K562 (cell line): ENCODE data around the gene MYL6B. TPM values are rescaled to one million over a fixed set of nuclear protein-coding genes. Genes with fewer than 3 reads are reported as not detected.

ENCODE experiments used
- ASH1L ChIP-seq: fragments of 450-650 bp; IDR thresholded peaks from 2 replicates; pipeline ENCODE4 v1.6.1; 2018; ENCODE audit warnings: borderline replicate concordance, mild to moderate bottlenecking, low read depth; ENCODE audit not compliant: partially characterized antibody
- CTCF ChIP-seq, 3 experiments: IDR thresholded peaks in 2 of 3; conservative IDR thresholded peaks in 1 of 3; 2 replicates each; pipeline ENCODE4 v1.5.1; 2011 to 2012; ENCODE audit warnings: low read length in 3 of 3, mild to moderate bottlenecking in 3 of 3, control low read depth in 2 of 3, improper control_type of control experiment in 1 of 3, inconsistent platforms in 1 of 3, low read depth in 1 of 3, mixed read lengths in 1 of 3, moderate library complexity in 1 of 3; ENCODE audit not compliant: insufficient read depth in 2 of 3
- FOXK1 ChIP-seq: sonication (generic); formaldehyde crosslinking; IDR thresholded peaks from 2 replicates; pipeline ENCODE4 v1.8.0; 2022; ENCODE audit warnings: missing genetic modification reagents, mild to moderate bottlenecking, borderline replicate concordance
- MAX ChIP-seq: sonication (generic); formaldehyde crosslinking; IDR thresholded peaks from 2 replicates; pipeline ENCODE4 v1.9.0; 2022; ENCODE audit warnings: mild to moderate bottlenecking, missing genetic modification reagents
- MED1 ChIP-seq: sonication (generic); formaldehyde crosslinking; IDR thresholded peaks from 2 replicates; pipeline ENCODE4 v1.8.1; 2023; ENCODE audit warnings: missing genetic modification reagents, borderline replicate concordance
- RFX1 ChIP-seq: fragments of 450-650 bp; IDR thresholded peaks from 2 replicates; pipeline ENCODE4 v1.6.1; 2016; ENCODE audit warnings: mild to moderate bottlenecking, moderate library complexity
- RNF2 ChIP-seq: sonication (generic); IDR thresholded peaks from 2 replicates; pipeline ENCODE4 v1.6.1; 2016
- SMARCA4 ChIP-seq: fragments of 450-650 bp; IDR thresholded peaks from 2 replicates; pipeline ENCODE4 v1.6.1; 2016
- ZNF395 ChIP-seq: fragments of 200-800 bp; sonication (Bioruptor generic); IDR thresholded peaks from 2 replicates; pipeline ENCODE4 v1.6.1; 2017; ENCODE audit warnings: missing genetic modification characterization, missing compliant biosample characterization
- ZNF717 ChIP-seq: fragments of 250-450 bp; sonication (Bioruptor Pico); IDR thresholded peaks from 2 replicates; pipeline ENCODE4 v1.5.0; 2021
- polyA plus RNA-seq, 8 experiments: library from polyadenylated mRNA; depleted of rRNA in 4 of 8; stranded (reverse) in 5 of 8; unstranded in 3 of 8; fragments of >200 nt; fragmentation: Nextera tagmentation in 2 of 8; fragmentation: Illumina TruSeq in 1 of 8; extraction: Ambion mirVana in 2 of 8; extraction: Trizol in 1 of 8; gene quantifications; 2 replicates each; pipeline versions ENCODE4 v1.2.1 to v1.2.3, GENCODE V29; 2011 to 2014; ENCODE audit warnings: inconsistent platforms in 1 of 8, missing spikeins in 1 of 8
- total RNA-seq, 7 experiments: library from RNA; depleted of rRNA in 6 of 7; stranded (reverse); fragments of >200 nt in 6 of 7; fragmentation: Illumina TruSeq in 2 of 7; extraction: Trizol in 2 of 7; gene quantifications; 2 replicates each; pipeline versions ENCODE4 v1.2.1 to v1.2.3, GENCODE V29; 2011 to 2021; ENCODE audit warnings: low replicate concordance in 1 of 7
- TF ChIP-seq, protein P1 (sequence below): sonication (generic); formaldehyde crosslinking; IDR thresholded peaks from 2 replicates; pipeline ENCODE4 v1.8.0; 2022; ENCODE audit warnings: mild to moderate bottlenecking, missing genetic modification reagents
- TF ChIP-seq, protein P2 (sequence below), 2 experiments: fragments of 450-650 bp in 1 of 2; IDR thresholded peaks; 2 replicates each; pipeline ENCODE4 v1.6.1; 2011 to 2017; ENCODE audit warnings: low read depth in 2 of 2, antibody characterized with exemption in 1 of 2, borderline replicate concordance in 1 of 2, low read length in 1 of 2, mild to moderate bottlenecking in 1 of 2, mixed read lengths in 1 of 2; ENCODE audit not compliant: control insufficient read depth in 1 of 2
- TF ChIP-seq, protein P3 (sequence below): sonication (generic); formaldehyde crosslinking; IDR thresholded peaks from 2 replicates; pipeline ENCODE4 v1.8.0; 2023; ENCODE audit warnings: missing genetic modification reagents, mild to moderate bottlenecking, borderline replicate concordance

Gene MYL6B
- total and polyA plus RNA-seq, 9 of the 15 experiments (the other 6 are each of a cell fraction or from before 2014, with no cell fraction given): 42.8 to 77.3 (median 68.6) TPM

DNA sequence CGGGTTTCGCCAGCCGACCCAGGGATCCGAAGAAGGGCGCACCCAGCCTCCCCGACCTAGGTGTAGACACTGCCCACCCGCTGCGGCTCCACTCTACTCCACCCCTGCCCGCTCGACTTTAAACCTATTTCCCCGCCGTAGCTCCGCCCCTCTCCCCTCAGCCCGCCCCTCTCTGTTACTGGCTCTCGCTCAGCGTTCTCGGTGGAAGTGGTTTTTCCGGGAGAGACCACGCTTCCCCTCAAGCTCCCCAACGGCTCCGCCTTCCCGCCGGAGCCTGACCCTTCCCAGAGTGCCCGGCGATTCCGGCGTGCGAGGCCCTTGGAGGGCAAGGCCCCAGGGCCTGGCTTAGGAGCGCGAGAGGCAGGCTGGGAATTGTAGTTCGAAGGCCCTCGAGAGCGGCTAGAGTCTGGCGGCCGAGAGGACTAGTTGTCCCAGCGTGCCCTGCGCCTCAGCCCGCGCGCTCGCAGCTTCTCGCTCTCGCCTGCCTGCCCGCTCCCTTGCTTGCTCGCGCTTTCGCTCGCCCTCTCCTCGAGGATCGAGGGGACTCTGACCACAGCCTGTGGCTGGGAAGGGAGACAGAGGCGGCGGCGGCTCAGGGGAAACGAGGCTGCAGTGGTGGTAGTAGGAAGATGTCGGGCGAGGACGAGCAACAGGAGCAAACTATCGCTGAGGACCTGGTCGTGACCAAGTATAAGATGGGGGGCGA is 48.1 kb upstream of the MYL6B start, which contains the start of gene PA2G4 (continued):
- TF ChIP-seq CTCF (IDR thresholded peaks at IDR 0.05 in 2 of 3, conservative IDR thresholded peaks at IDR 0.05 in 1 of 3; ENCODE audit: insufficient read depth in 2 of 3, low read depth in 1 of 3, low read length in 3 of 3) (no peak; a peak in 1 of 6 replicates), SMARCA4 (no peak; the same call in 1 of the 2 replicates), MAX (peak; percentile 94), ASH1L (no peak), RNF2 (peak; percentile 85), FOXK1 (CRISPR knock-in tag) (no peak), MED1 (CRISPR knock-in tag) (no peak), ZNF395 (CRISPR knock-in tag) (peak; percentile 75), RFX1 (no peak), ZNF717 (CRISPR knock-in tag) (no peak)
- TF ChIP-seq, protein P1, sequence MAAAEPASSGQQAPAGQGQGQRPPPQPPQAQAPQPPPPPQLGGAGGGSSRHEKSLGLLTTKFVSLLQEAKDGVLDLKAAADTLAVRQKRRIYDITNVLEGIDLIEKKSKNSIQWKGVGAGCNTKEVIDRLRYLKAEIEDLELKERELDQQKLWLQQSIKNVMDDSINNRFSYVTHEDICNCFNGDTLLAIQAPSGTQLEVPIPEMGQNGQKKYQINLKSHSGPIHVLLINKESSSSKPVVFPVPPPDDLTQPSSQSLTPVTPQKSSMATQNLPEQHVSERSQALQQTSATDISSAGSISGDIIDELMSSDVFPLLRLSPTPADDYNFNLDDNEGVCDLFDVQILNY (CRISPR knock-in tag): 0 out of 2 replicates have a peak, but pooled peaks have one; percentile 42
- TF ChIP-seq, protein P2, sequence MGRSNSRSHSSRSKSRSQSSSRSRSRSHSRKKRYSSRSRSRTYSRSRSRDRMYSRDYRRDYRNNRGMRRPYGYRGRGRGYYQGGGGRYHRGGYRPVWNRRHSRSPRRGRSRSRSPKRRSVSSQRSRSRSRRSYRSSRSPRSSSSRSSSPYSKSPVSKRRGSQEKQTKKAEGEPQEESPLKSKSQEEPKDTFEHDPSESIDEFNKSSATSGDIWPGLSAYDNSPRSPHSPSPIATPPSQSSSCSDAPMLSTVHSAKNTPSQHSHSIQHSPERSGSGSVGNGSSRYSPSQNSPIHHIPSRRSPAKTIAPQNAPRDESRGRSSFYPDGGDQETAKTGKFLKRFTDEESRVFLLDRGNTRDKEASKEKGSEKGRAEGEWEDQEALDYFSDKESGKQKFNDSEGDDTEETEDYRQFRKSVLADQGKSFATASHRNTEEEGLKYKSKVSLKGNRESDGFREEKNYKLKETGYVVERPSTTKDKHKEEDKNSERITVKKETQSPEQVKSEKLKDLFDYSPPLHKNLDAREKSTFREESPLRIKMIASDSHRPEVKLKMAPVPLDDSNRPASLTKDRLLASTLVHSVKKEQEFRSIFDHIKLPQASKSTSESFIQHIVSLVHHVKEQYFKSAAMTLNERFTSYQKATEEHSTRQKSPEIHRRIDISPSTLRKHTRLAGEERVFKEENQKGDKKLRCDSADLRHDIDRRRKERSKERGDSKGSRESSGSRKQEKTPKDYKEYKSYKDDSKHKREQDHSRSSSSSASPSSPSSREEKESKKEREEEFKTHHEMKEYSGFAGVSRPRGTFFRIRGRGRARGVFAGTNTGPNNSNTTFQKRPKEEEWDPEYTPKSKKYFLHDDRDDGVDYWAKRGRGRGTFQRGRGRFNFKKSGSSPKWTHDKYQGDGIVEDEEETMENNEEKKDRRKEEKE (IDR thresholded peaks at IDR 0.05; ENCODE audit: borderline replicate concordance in 1 of 2, control insufficient read depth in 1 of 2, low read depth in 2 of 2, low read length in 1 of 2): peak in 1 of 2 experiments; percentile 72; a peak in 1 of 4 replicates
- TF ChIP-seq, protein P3, sequence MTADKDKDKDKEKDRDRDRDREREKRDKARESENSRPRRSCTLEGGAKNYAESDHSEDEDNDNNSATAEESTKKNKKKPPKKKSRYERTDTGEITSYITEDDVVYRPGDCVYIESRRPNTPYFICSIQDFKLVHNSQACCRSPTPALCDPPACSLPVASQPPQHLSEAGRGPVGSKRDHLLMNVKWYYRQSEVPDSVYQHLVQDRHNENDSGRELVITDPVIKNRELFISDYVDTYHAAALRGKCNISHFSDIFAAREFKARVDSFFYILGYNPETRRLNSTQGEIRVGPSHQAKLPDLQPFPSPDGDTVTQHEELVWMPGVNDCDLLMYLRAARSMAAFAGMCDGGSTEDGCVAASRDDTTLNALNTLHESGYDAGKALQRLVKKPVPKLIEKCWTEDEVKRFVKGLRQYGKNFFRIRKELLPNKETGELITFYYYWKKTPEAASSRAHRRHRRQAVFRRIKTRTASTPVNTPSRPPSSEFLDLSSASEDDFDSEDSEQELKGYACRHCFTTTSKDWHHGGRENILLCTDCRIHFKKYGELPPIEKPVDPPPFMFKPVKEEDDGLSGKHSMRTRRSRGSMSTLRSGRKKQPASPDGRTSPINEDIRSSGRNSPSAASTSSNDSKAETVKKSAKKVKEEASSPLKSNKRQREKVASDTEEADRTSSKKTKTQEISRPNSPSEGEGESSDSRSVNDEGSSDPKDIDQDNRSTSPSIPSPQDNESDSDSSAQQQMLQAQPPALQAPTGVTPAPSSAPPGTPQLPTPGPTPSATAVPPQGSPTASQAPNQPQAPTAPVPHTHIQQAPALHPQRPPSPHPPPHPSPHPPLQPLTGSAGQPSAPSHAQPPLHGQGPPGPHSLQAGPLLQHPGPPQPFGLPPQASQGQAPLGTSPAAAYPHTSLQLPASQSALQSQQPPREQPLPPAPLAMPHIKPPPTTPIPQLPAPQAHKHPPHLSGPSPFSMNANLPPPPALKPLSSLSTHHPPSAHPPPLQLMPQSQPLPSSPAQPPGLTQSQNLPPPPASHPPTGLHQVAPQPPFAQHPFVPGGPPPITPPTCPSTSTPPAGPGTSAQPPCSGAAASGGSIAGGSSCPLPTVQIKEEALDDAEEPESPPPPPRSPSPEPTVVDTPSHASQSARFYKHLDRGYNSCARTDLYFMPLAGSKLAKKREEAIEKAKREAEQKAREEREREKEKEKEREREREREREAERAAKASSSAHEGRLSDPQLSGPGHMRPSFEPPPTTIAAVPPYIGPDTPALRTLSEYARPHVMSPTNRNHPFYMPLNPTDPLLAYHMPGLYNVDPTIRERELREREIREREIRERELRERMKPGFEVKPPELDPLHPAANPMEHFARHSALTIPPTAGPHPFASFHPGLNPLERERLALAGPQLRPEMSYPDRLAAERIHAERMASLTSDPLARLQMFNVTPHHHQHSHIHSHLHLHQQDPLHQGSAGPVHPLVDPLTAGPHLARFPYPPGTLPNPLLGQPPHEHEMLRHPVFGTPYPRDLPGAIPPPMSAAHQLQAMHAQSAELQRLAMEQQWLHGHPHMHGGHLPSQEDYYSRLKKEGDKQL: no peak
